ENCODE measurements around the gene MAMLD1. TPM values are rescaled to one million over a fixed set of nuclear protein-coding genes. Genes with fewer than 3 reads are reported as not detected.

The MAMLD1 gene
- total and polyA plus RNA-seq, 4 donors, result 1.9 to 6.7 (median 2.8) TPM

DNA sequence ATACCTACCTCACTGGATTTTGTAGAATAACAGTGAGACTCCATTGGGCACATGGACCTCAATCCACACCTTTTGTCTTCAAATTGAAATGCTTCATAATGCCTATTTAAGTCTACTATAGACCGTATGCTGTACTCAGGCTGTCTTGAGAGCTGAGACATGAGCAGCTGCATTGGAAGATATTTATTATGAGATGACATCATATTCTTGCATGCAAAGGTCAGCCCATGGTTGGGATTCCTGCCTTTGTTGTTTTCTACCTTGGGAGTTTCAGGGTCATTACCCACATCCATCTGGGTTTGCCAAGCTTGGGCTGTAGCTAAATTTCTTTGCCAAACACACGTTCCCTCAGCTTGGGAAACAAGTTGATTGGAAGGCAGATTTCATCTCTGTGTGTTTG, 33.2 kb upstream of the MAMLD1 start:
- Histone ChIP-seq H3K27me3 (ENCODE audit: control insufficient read depth in 3 of 3, insufficient read depth in 3 of 3, low read length in 2 of 3) (no peaks in the 10 kb centered on the region), H3K27ac (ENCODE audit: low read depth in 1 of 2, low read length in 1 of 2) (no peak overlapping the region), H3K36me3 (ENCODE audit: control insufficient read depth in 4 of 4, insufficient read depth in 4 of 4, low read length in 4 of 4) (no peaks in the 10 kb centered on the region), H3K4me1 (ENCODE audit: control insufficient read depth in 5 of 5, insufficient read depth in 5 of 5, low read length in 5 of 5) (peaks cover 0 to 12% (median 7%) of the 10 kb centered on the region in 5 donors), H3K9me3 (ENCODE audit: control insufficient read depth in 4 of 4, insufficient read depth in 3 of 4, low read length in 3 of 4) (peaks cover 0 to 2% (median 0%) of the 10 kb centered on the region in 4 donors), H3K4me3 (no peak overlapping the region), H3K9ac (ENCODE audit: insufficient read depth in 1 of 2, low read length in 2 of 2) (no peak overlapping the region)
- WGBS, 2 donors, result 73 to 85% methylated on average over 2 of the region's 2 CpGs
- ATAC-seq (ENCODE audit: insufficient read depth, low FRiP score) (no peak), DNase-seq (no peak)
- TF ChIP-seq, protein P1, sequence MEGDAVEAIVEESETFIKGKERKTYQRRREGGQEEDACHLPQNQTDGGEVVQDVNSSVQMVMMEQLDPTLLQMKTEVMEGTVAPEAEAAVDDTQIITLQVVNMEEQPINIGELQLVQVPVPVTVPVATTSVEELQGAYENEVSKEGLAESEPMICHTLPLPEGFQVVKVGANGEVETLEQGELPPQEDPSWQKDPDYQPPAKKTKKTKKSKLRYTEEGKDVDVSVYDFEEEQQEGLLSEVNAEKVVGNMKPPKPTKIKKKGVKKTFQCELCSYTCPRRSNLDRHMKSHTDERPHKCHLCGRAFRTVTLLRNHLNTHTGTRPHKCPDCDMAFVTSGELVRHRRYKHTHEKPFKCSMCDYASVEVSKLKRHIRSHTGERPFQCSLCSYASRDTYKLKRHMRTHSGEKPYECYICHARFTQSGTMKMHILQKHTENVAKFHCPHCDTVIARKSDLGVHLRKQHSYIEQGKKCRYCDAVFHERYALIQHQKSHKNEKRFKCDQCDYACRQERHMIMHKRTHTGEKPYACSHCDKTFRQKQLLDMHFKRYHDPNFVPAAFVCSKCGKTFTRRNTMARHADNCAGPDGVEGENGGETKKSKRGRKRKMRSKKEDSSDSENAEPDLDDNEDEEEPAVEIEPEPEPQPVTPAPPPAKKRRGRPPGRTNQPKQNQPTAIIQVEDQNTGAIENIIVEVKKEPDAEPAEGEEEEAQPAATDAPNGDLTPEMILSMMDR (IDR thresholded peaks at IDR 0.05; ENCODE audit: control extremely low read depth, extremely low read depth), result no peak

DNA sequence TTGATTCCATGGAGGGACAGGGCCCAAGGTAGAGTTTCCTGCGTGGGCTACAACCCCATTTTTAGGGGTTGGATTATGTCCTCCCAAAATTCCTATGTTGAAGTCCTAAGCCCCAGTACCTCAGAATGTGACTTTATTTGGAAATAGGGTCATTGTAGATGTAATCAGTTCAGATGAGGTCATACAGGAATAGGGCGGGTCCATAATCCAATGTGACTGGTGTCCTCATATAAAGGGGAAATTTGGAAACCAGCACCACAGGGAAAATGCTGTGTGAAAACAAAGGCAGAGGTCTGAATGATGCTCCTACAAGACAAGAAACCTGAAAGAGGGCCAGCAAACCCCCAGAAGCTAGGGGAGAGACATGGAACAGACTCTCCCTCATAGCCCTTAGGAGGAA, 31.1 kb upstream of the MAMLD1 start:
- Histone ChIP-seq H3K36me3 (ENCODE audit: control insufficient read depth in 4 of 4, insufficient read depth in 4 of 4, low read length in 4 of 4) (no peaks in the 10 kb centered on the region), H3K27me3 (ENCODE audit: control insufficient read depth in 3 of 3, insufficient read depth in 3 of 3, low read length in 2 of 3) (no peaks in the 10 kb centered on the region), H3K4me3 (no peak overlapping the region), H3K27ac (ENCODE audit: low read depth in 1 of 2, low read length in 1 of 2) (no peak overlapping the region), H3K9ac (ENCODE audit: insufficient read depth in 1 of 2, low read length in 2 of 2) (no peak overlapping the region), H3K4me1 (ENCODE audit: control insufficient read depth in 5 of 5, insufficient read depth in 5 of 5, low read length in 5 of 5) (peaks cover 0 to under 1% (median 0%) of the 10 kb centered on the region in 5 donors), H3K9me3 (ENCODE audit: control insufficient read depth in 4 of 4, insufficient read depth in 3 of 4, low read length in 3 of 4) (peaks cover 0 to 2% (median 0%) of the 10 kb centered on the region in 4 donors)
- TF ChIP-seq, protein P1 (IDR thresholded peaks at IDR 0.05; ENCODE audit: control extremely low read depth, extremely low read depth), result no peak
- DNase-seq (no peak), ATAC-seq (ENCODE audit: insufficient read depth, low FRiP score) (no peak)
- WGBS, 2 donors, result 88 to 90% methylated on average over 2 of the region's 2 CpGs

DNA sequence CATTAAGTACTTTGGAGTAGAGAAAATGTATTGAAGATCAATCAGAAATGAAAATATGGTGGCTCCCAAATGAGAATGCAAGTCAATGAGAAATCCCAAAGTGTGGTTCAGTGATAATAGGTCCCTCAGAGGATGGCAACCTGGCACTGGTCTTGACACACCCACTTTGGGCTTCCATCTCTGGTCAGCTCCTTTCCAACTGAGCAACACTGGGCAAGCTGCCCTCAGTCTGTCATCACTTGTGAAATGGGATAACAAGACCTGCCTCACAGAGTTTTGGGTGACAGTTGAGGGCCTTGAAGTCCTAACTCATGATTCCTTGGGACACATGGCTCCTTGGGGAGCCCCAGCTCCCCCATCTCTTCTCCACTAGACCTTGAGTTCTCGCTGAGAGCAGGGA, 29.0 kb upstream of the MAMLD1 start:
- TF ChIP-seq, protein P1 (IDR thresholded peaks at IDR 0.05; ENCODE audit: control extremely low read depth, extremely low read depth), result no peak
- 79 to 93% methylated on average over 1 of the region's 1 CpG for WGBS, 2 donors
- Histone ChIP-seq H3K27ac (ENCODE audit: low read depth in 1 of 2, low read length in 1 of 2) (no peak overlapping the region), H3K4me3 (no peak overlapping the region), H3K9me3 (ENCODE audit: control insufficient read depth in 4 of 4, insufficient read depth in 3 of 4, low read length in 3 of 4) (no peaks in the 10 kb centered on the region), H3K4me1 (ENCODE audit: control insufficient read depth in 5 of 5, insufficient read depth in 5 of 5, low read length in 5 of 5) (peaks cover 0 to 9% (median 0%) of the 10 kb centered on the region in 5 donors), H3K27me3 (ENCODE audit: control insufficient read depth in 3 of 3, insufficient read depth in 3 of 3, low read length in 2 of 3) (no peaks in the 10 kb centered on the region), H3K9ac (ENCODE audit: insufficient read depth in 1 of 2, low read length in 2 of 2) (no peak overlapping the region), H3K36me3 (ENCODE audit: control insufficient read depth in 4 of 4, insufficient read depth in 4 of 4, low read length in 4 of 4) (no peaks in the 10 kb centered on the region)
- ATAC-seq (ENCODE audit: insufficient read depth, low FRiP score), result no peak
- no peak for DNase-seq

DNA sequence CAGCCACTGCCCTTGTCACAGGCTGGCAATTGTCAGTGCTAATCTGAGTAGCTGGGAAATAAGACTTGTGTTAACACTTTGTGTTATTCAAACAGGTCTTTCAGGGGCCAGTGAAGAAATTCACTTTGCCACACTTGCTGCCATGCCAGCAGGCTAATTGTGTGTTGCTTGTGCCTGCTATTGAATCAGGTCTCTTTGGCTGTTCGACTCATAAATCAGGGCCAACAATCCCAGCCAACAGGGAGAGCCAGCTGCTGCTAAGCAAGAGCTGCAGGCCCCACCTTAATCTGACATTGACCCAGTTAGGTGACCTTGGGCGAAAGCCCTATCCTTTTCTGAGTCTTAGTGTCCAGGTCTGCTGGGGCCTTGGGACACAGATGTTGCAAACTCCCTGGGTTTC, 28.1 kb upstream of the MAMLD1 start:
- DNase-seq (no peak), ATAC-seq (ENCODE audit: insufficient read depth, low FRiP score) (no peak)
- Histone ChIP-seq H3K27me3 (ENCODE audit: control insufficient read depth in 3 of 3, insufficient read depth in 3 of 3, low read length in 2 of 3) (no peaks in the 10 kb centered on the region), H3K36me3 (ENCODE audit: control insufficient read depth in 4 of 4, insufficient read depth in 4 of 4, low read length in 4 of 4) (no peaks in the 10 kb centered on the region), H3K4me3 (no peak overlapping the region), H3K9me3 (ENCODE audit: control insufficient read depth in 4 of 4, insufficient read depth in 3 of 4, low read length in 3 of 4) (no peaks in the 10 kb centered on the region), H3K4me1 (ENCODE audit: control insufficient read depth in 5 of 5, insufficient read depth in 5 of 5, low read length in 5 of 5) (peaks cover 0 to 9% (median 0%) of the 10 kb centered on the region in 5 donors), H3K27ac (ENCODE audit: low read depth in 1 of 2, low read length in 1 of 2) (no peak overlapping the region), H3K9ac (ENCODE audit: insufficient read depth in 1 of 2, low read length in 2 of 2) (no peak overlapping the region)
- 72 to 95% methylated on average over 2 of the region's 2 CpGs for WGBS, 2 donors
- TF ChIP-seq, protein P1 (IDR thresholded peaks at IDR 0.05; ENCODE audit: control extremely low read depth, extremely low read depth), result no peak

Data from lung (tissue), 12 donors.